DND-41 (cell line): Measurements from ENCODE around the gene LYRM1.

Source experiments
- EZH2 ChIP-seq: IDR thresholded peaks from 3 replicates; pipeline ENCODE4 v1.6.1; 2012; ENCODE audit warnings: borderline replicate concordance, low read depth, mild to moderate bottlenecking, moderate library complexity, low read length, inconsistent platforms; ENCODE audit not compliant: severe bottlenecking
- TF ChIP-seq, protein P1 (sequence below): IDR thresholded peaks from 2 replicates; pipeline ENCODE4 v1.5.1; 2012; ENCODE audit warnings: borderline replicate concordance, low read length, moderate library complexity, mild to moderate bottlenecking; ENCODE audit not compliant: poor library complexity, severe bottlenecking; ENCODE audit errors: extremely low read depth

DNA sequence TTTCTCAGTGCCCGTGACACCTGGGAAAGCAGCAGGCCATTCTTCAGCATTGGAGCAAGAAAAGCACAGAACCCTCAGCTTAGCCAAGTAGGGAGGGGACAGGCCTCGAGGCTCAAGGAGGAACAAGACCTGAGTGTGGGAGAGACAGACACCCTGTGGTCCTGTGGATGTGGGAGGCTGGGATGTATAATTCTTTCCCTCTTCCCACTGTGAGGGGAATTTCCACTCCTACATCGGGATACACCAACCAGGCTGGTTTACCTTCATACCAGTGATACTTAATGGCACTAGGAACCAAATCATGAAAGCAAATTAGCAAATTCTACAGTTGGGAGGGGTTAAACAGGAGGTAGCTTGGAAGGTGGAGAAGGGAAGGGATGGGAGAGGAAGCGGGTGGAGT, 41.7 kb downstream of the LYRM1 start:
- TF ChIP-seq, protein P1, sequence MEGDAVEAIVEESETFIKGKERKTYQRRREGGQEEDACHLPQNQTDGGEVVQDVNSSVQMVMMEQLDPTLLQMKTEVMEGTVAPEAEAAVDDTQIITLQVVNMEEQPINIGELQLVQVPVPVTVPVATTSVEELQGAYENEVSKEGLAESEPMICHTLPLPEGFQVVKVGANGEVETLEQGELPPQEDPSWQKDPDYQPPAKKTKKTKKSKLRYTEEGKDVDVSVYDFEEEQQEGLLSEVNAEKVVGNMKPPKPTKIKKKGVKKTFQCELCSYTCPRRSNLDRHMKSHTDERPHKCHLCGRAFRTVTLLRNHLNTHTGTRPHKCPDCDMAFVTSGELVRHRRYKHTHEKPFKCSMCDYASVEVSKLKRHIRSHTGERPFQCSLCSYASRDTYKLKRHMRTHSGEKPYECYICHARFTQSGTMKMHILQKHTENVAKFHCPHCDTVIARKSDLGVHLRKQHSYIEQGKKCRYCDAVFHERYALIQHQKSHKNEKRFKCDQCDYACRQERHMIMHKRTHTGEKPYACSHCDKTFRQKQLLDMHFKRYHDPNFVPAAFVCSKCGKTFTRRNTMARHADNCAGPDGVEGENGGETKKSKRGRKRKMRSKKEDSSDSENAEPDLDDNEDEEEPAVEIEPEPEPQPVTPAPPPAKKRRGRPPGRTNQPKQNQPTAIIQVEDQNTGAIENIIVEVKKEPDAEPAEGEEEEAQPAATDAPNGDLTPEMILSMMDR, result no peak
- TF ChIP-seq EZH2, result no peak
